ENCODE results near the gene KNSTRN. TPM values are rescaled to one million over a fixed set of nuclear protein-coding genes. Genes with fewer than 3 reads are reported as not detected.

Gene KNSTRN
- total and polyA plus RNA-seq, 2 of the 4 experiments (the other 2 are of a cell fraction) = 33.1 to 73.5 TPM

- ChIA-PET CTCF (no interaction called here), POLR2A (ENCODE audit: unreplicated experiment) (interaction anchor here (0.6 kb wide), 1 partner anchor 1084 kb away, joined by 3 read pairs; no protein-coding TSS in a partner anchor)
- Histone ChIP-seq H3K9ac (ENCODE audit: low read depth, low read length) (no peak overlapping the region), H2BK120ac (ENCODE audit: low read depth, low read length) (no peak overlapping the region), H2AFZ (replicated peaks; ENCODE audit: low read length, poor library complexity) (no peak overlapping the region), H2BK20ac (ENCODE audit: low read depth, low read length) (no peak overlapping the region), H2BK15ac (ENCODE audit: low read depth, low read length) (no peak overlapping the region), H4K91ac (ENCODE audit: insufficient read depth, low read depth, low read length) (no peak overlapping the region), H3K4me1 (ENCODE audit: control insufficient read depth, insufficient read depth, low read length) (no peaks in the 10 kb centered on the region), H3K23ac (ENCODE audit: low read depth, low read length) (no peak overlapping the region), H3K27ac (ENCODE audit: insufficient read depth, low read length) (no peak overlapping the region), H3K9me1 (ENCODE audit: insufficient read depth, low read length) (no peaks in the 10 kb centered on the region), H3K4me3 (ENCODE audit: insufficient read depth, low read depth, low read length) (no peak overlapping the region), H3K79me1 (ENCODE audit: low read depth in 1 of 2, low read length in 2 of 2) (no peaks in the 10 kb centered on the region), H2BK5ac (ENCODE audit: low read depth, low read length, poor library complexity, severe bottlenecking) (no peak overlapping the region), H4K5ac (ENCODE audit: low read depth, low read length) (no peak overlapping the region), H3K14ac (replicated peaks; ENCODE audit: low read depth, low read length) (no peak overlapping the region), H3K4me2 (ENCODE audit: low read depth, low read length) (no peak overlapping the region), H3K18ac (ENCODE audit: low read depth, low read length) (no peak overlapping the region), H2AK5ac (ENCODE audit: low read depth, low read length) (no peak overlapping the region), H3K56ac (ENCODE audit: extremely low read depth, insufficient read depth, low read length) (no peak overlapping the region), H2AK9ac (replicated peaks; ENCODE audit: low read depth, low read length, poor library complexity) (no peak overlapping the region), H4K20me1 (ENCODE audit: insufficient read depth, low read length) (no peaks in the 10 kb centered on the region), H3K9me3 (ENCODE audit: control insufficient read depth, insufficient read depth, low read length) (no peaks in the 10 kb centered on the region), H4K8ac (ENCODE audit: low read depth in 2 of 2, low read length in 2 of 2) (no peak overlapping the region), H3K27me3 (ENCODE audit: control insufficient read depth, insufficient read depth, low read length) (no peaks in the 10 kb centered on the region), H3K36me3 (ENCODE audit: control insufficient read depth, insufficient read depth, low read length) (no peaks in the 10 kb centered on the region; the same call in 1 of the 2 replicates), H3K4ac (ENCODE audit: low read depth, low read length) (no peak overlapping the region)
- in situ Hi-C loops (cut with MboI; ENCODE audit: low sequenced_read_pairs) = no loop called here
- no peak for ATAC-seq (ENCODE audit: low read depth)
- TF ChIP-seq POLR2A (IDR thresholded peaks at IDR 0.05; ENCODE audit: low read depth, low read length) (no peak), FOS (IDR thresholded peaks at IDR 0.05; ENCODE audit: low read depth, low read length) (no peak), ELK1 (IDR thresholded peaks at IDR 0.05; ENCODE audit: borderline replicate concordance, low read depth, low read length) (no peak), BHLHE40 (IDR thresholded peaks at IDR 0.05; ENCODE audit: low read depth, low read length) (no peak), RAD21 (IDR thresholded peaks at IDR 0.05; ENCODE audit: low read length) (no peak), MXI1 (IDR thresholded peaks at IDR 0.05; ENCODE audit: borderline replicate concordance, low read depth, low read length) (no peak), NFE2L2 (IDR thresholded peaks at IDR 0.05; ENCODE audit: low read depth, low read length) (no peak), MAZ (IDR thresholded peaks at IDR 0.05; ENCODE audit: borderline replicate concordance, low read depth, low read length) (no peak), CTCF (conservative IDR thresholded peaks at IDR 0.05; ENCODE audit: low read depth, low read length) (no peak), USF2 (IDR thresholded peaks at IDR 0.05; ENCODE audit: low read depth, low read length) (no peak), MAFK (IDR thresholded peaks at IDR 0.05; ENCODE audit: low read depth, low read length) (no peak), RCOR1 (IDR thresholded peaks at IDR 0.05; ENCODE audit: insufficient replicate concordance, low read length) (no peak), CEBPB (IDR thresholded peaks at IDR 0.05; ENCODE audit: low read depth, low read length) (no peak)
- dilution Hi-C loops (cut with HindIII; ENCODE audit: low sequenced_read_pairs, unreplicated experiment) = no loop called here
- WGBS, 2 experiments (ENCODE audit: extremely low coverage in 2 of 2, insufficient read length in 1 of 2) = 100% methylated on average over 1 of the region's 7 CpGs; no CpG with 5 or more reads in 1 of the 2 experiments
- no TSS peak for BruUV-seq (replicated peaks)
- intact Hi-C loops (cut with micrococcal nuclease) = no loop called here
- DNase-seq = no peak
Measured at GRCh38 chr15:40399370-40399769, 16.8 kb downstream of the KNSTRN start.
